HepG2 (cell line): ENCODE data around the gene CCDC73. TPM values are rescaled to one million over a fixed set of nuclear protein-coding genes. Genes with fewer than 3 reads are reported as not detected.
"Not testable (repeated sequence)": the region's sequence is repeated elsewhere in the genome, so short reads cannot be mapped to it uniquely, and the experiment has no call there.

ENCODE experiments used
- ATAC-seq: fragments of 200-7000 bp; cut with Tn5 transposase; 3 replicates; pipeline ENCODE4 v1.9.1; 2020; ENCODE audit warnings: mild to moderate bottlenecking, moderate library complexity
- BruUV-seq: library from RNA; stranded (reverse); fragments of 400-500 nt; replicated peaks from 2 replicates; lab custom pipeline; 2021; lab: Mats Ljungman, UMichigan
- CTCF ChIA-PET: fragments of 300-600 bp; formaldehyde crosslinking; extraction: SDS; loops from one replicate; lab custom pipeline; 2021; ENCODE audit warnings: low total read pairs, inconsistent platforms, low intra/inter-chr PET ratio; lab: Yijun Ruan, JAX
- POLR2A ChIA-PET: fragments of 350-600 bp; sonication (Branson Sonifier 250); formaldehyde crosslinking; loops from one replicate; lab custom pipeline; 2020; ENCODE audit warnings: antibody characterized with exemption, inconsistent platforms; lab: Yijun Ruan, JAX
- DNase-seq: peaks from one replicate; pipeline ENCODE4 v3.0.0-alpha.2; 2015; ENCODE audit warnings: low spot score
- FAIRE-seq: peaks from 3 replicates; lab custom pipeline; 2011; peaks lifted over from hg19 to GRCh38; lab: Jason Lieb, UNC
- H2AFZ ChIP-seq: one replicate; pipeline ENCODE4 v1.6.1; 2011; ENCODE audit warnings: low read length, inconsistent platforms
- H3K27ac ChIP-seq: fragments of 300-600 bp; 3 replicates; pipeline ENCODE4 v1.8.0; 2011; ENCODE audit warnings: mixed run types, mild to moderate bottlenecking, mixed read lengths, low read length, inconsistent platforms; ENCODE audit not compliant: insufficient read depth; ENCODE audit errors: extremely low read length
- H3K27me3 ChIP-seq, 2 experiments: fragments of 200-600 bp in 1 of 2; 2 replicates in 1 of 2; 3 replicates in 1 of 2; pipeline versions ENCODE4 v1.6.0 to v1.8.0; 2011; ENCODE audit warnings: low read length in 2 of 2, mild to moderate bottlenecking in 2 of 2, moderate library complexity in 2 of 2, inconsistent platforms in 1 of 2; ENCODE audit not compliant: insufficient read depth in 2 of 2, control insufficient read depth in 1 of 2
- H3K36me3 ChIP-seq, 2 experiments: fragments of 200-600 bp in 1 of 2; replicated peaks in 1 of 2; 2 replicates in 1 of 2; 3 replicates in 1 of 2; pipeline versions ENCODE4 v1.5.1 to v1.8.0; 2011; ENCODE audit warnings: low read length in 2 of 2, inconsistent platforms in 1 of 2; ENCODE audit not compliant: insufficient read depth in 2 of 2, control insufficient read depth in 1 of 2
- H3K4me1 ChIP-seq: 2 replicates; pipeline ENCODE4 v1.5.1; 2012; ENCODE audit warnings: low read length, inconsistent platforms; ENCODE audit not compliant: insufficient read depth
- H3K4me2 ChIP-seq: 2 replicates; pipeline ENCODE4 v1.6.0; 2011; ENCODE audit warnings: low read depth, low read length, inconsistent platforms
- H3K4me3 ChIP-seq, 3 experiments: fragments of 200-600 bp in 1 of 3; sonication (generic), shearing (Covaris generic) in 1 of 3; replicated peaks in 1 of 3; 2 replicates each; pipeline ENCODE4 v1.5.1; 2011 to 2016; ENCODE audit warnings: low read length in 3 of 3, inconsistent platforms in 2 of 3, low read depth in 2 of 3, mild to moderate bottlenecking in 2 of 3, control low read depth in 1 of 3, mixed read lengths in 1 of 3; ENCODE audit not compliant: insufficient read depth in 1 of 3
- H3K79me2 ChIP-seq: one replicate; pipeline ENCODE4 v1.6.1; 2011; ENCODE audit warnings: low read length, inconsistent platforms; ENCODE audit not compliant: insufficient read depth
- H3K9ac ChIP-seq: 2 replicates; pipeline ENCODE4 v1.6.0; 2011; ENCODE audit warnings: mild to moderate bottlenecking, low read depth, low read length, inconsistent platforms; ENCODE audit not compliant: insufficient read depth
- H3K9me3 ChIP-seq: 2 replicates; pipeline ENCODE4 v1.5.1; 2012; ENCODE audit warnings: mild to moderate bottlenecking, low read length
- H4K20me1 ChIP-seq: 2 replicates; pipeline ENCODE4 v1.6.0; 2011; ENCODE audit warnings: inconsistent platforms, mild to moderate bottlenecking, low read length, moderate library complexity; ENCODE audit not compliant: insufficient read depth
- ADNP ChIP-seq: sonication (generic); formaldehyde crosslinking; IDR thresholded peaks from 2 replicates; pipeline ENCODE4 v1.4.0; 2020; ENCODE audit warnings: missing genetic modification reagents
- MAF1 ChIP-seq: sonication (generic); formaldehyde crosslinking; IDR thresholded peaks from 2 replicates; pipeline ENCODE4 v1.5.0; 2020; ENCODE audit warnings: missing genetic modification reagents, borderline replicate concordance
- MYC ChIP-seq: sonication (generic); formaldehyde crosslinking; IDR thresholded peaks from 2 replicates; pipeline ENCODE4 v1.9.0; 2021; ENCODE audit warnings: missing genetic modification reagents, borderline replicate concordance
- PRDM4 ChIP-seq: sonication (generic); formaldehyde crosslinking; IDR thresholded peaks from 2 replicates; pipeline ENCODE4 v1.9.0; 2021; ENCODE audit warnings: missing genetic modification reagents, borderline replicate concordance
- RARG ChIP-seq: sonication (generic); formaldehyde crosslinking; IDR thresholded peaks from 2 replicates; pipeline ENCODE4 v1.4.0; 2020; ENCODE audit warnings: low read depth, mild to moderate bottlenecking, missing genetic modification reagents
- SYNCRIP ChIP-seq: fragments of 200-400 bp; formaldehyde crosslinking; IDR thresholded peaks from 2 replicates; pipeline ENCODE4 v1.6.1; 2018; ENCODE audit warnings: mild to moderate bottlenecking, low read depth, low read length; ENCODE audit not compliant: insufficient read depth
- YEATS2 ChIP-seq: sonication (generic); formaldehyde crosslinking; IDR thresholded peaks from 2 replicates; pipeline ENCODE4 v1.4.0; 2020; ENCODE audit warnings: missing genetic modification reagents, borderline replicate concordance
- ZBTB7A ChIP-seq: sonication (generic); formaldehyde crosslinking; IDR thresholded peaks from 2 replicates; pipeline ENCODE4 v1.8.0; 2022; ENCODE audit warnings: mild to moderate bottlenecking, missing genetic modification reagents
- ZFP37 ChIP-seq: sonication (generic); formaldehyde crosslinking; IDR thresholded peaks from 2 replicates; pipeline ENCODE4 v1.4.0; 2020; ENCODE audit warnings: missing genetic modification reagents, borderline replicate concordance
- ZNF256 ChIP-seq: sonication (generic); formaldehyde crosslinking; conservative IDR thresholded peaks from 2 replicates; pipeline ENCODE4 v1.4.0; 2020; ENCODE audit warnings: missing genetic modification reagents
- ZNF574 ChIP-seq: sonication (generic); formaldehyde crosslinking; IDR thresholded peaks from 2 replicates; pipeline ENCODE4 v1.4.0; 2020; ENCODE audit warnings: missing genetic modification reagents
- ZNF619 ChIP-seq: sonication (generic); formaldehyde crosslinking; IDR thresholded peaks from 2 replicates; pipeline ENCODE4 v1.4.0; 2020; ENCODE audit warnings: mild to moderate bottlenecking, missing genetic modification reagents
- ZNF747 ChIP-seq: sonication (generic); formaldehyde crosslinking; IDR thresholded peaks from 2 replicates; pipeline ENCODE4 v1.8.1; 2023; ENCODE audit warnings: missing genetic modification reagents, mild to moderate bottlenecking, borderline replicate concordance
- WGBS: methylation state at CpG from one replicate; pipeline ENCODE4 v1.1.6; 2017; ENCODE audit warnings: low lambda C conversion rate; 5-methylcytosine and 5-hydroxymethylcytosine counted together
- in situ Hi-C: cut with HindIII; loops from 2 replicates; pipeline ENCODE4 v1.10.0; 2017; ENCODE audit warnings: low pct_unique_long_range_greater_than_20kb; ENCODE audit not compliant: extremely low pct_ligation_motif_present
- intact Hi-C: fragments of 100-400 bp; cut with micrococcal nuclease; formaldehyde crosslinking; loops from one replicate; pipeline ENCODE4 v1.10.0; 2022; ENCODE audit not compliant: unreplicated experiment
- polyA plus RNA-seq, 8 experiments: library from polyadenylated mRNA; depleted of rRNA in 3 of 8; stranded (reverse) in 7 of 8; unstranded in 1 of 8; fragments of >200 nt; fragmentation: Illumina TruSeq in 4 of 8; extraction: Trizol in 4 of 8; gene quantifications; 2 replicates each; pipeline versions ENCODE4 v1.2.1 to v1.2.3, GENCODE V29; 2011 to 2016; ENCODE audit warnings: low read depth in 4 of 8, missing spikeins in 1 of 8, mixed read lengths in 1 of 8; ENCODE audit not compliant: insufficient read depth in 1 of 8
- total RNA-seq, 5 experiments: library from RNA; depleted of rRNA; stranded (reverse); fragments of >200 nt; fragmentation: Illumina TruSeq; extraction: Trizol; gene quantifications; 2 replicates each; pipeline ENCODE4 v1.2.3, GENCODE V29; 2016; ENCODE audit warnings: low read depth in 1 of 5

Gene CCDC73
- total and polyA plus RNA-seq, 2 of the 13 experiments (the other 11 are each of a cell fraction or from before 2014, with no cell fraction given) = 0.01 to 0.11 TPM

- no peak for TF ChIP-seq PRDM4 (CRISPR knock-in tag)
These were observed 12.7 kb downstream of the CCDC73 start (continued) for GRCh38 chr11:32781721-32782120.

- H3K4me1 ChIP-seq, intact Hi-C loops, CTCF ChIA-PET, H2AFZ ChIP-seq, H3K4me3 ChIP-seq, H4K20me1 ChIP-seq, H3K27me3 ChIP-seq, H3K9me3 ChIP-seq, DNase-seq, in situ Hi-C loops, POLR2A ChIA-PET, H3K36me3 ChIP-seq, H3K9ac ChIP-seq, H3K79me2 ChIP-seq, H3K27ac ChIP-seq, BruUV-seq, FAIRE-seq, H3K4me2 ChIP-seq, ATAC-seq: not testable (repeated sequence)
- 40% methylated on average over 2 of the region's 2 CpGs for WGBS
These were observed 13.6 kb downstream of the CCDC73 start for GRCh38 chr11:32780839-32781238.

GRCh38 chr11:32779136-32779535 is 15.3 kb downstream of the CCDC73 start:
- Histone ChIP-seq H3K4me3 (no peak overlapping the region), H3K27ac (no peak overlapping the region), H3K36me3 (no peaks in the 10 kb centered on the region), H3K27me3 (no peaks in the 10 kb centered on the region), H2AFZ (no peak overlapping the region), H3K9ac (no peak overlapping the region), H3K79me2 (no peaks in the 10 kb centered on the region), H4K20me1 (no peaks in the 10 kb centered on the region), H3K4me1 (no peaks in the 10 kb centered on the region), H3K9me3 (no peaks in the 10 kb centered on the region), H3K4me2 (no peak overlapping the region)
- no peak for DNase-seq
- ChIA-PET POLR2A (no interaction called here), CTCF (no interaction called here)
- BruUV-seq = no TSS peak
- intact Hi-C loops = no loop called here
- ATAC-seq = no peak
- no peak for FAIRE-seq
- in situ Hi-C loops = no loop called here
- TF ChIP-seq ZNF574 (CRISPR knock-in tag) (no peak), MAF1 (no peak), ZNF619 (CRISPR knock-in tag) (no peak), ZNF747 (CRISPR knock-in tag) (no peak), ADNP (CRISPR knock-in tag) (no peak), ZNF256 (CRISPR knock-in tag) (no peak), ZFP37 (CRISPR knock-in tag) (no peak), SYNCRIP (no peak), MYC (no peak), RARG (CRISPR knock-in tag) (no peak), ZBTB7A (CRISPR knock-in tag) (no peak), YEATS2 (CRISPR knock-in tag) (no peak)
